Esophagus squamous epithelium (tissue), 5 donors: ENCODE data around the gene ANKRD29. TPM values are rescaled to one million over a fixed set of nuclear protein-coding genes. Genes with fewer than 3 reads are reported as not detected.

Experiments
- DNase-seq: peaks from one replicate; lab custom pipeline; 2025; lab: John Stamatoyannopoulos, UW
- H3K27ac ChIP-seq, 4 donors: fragments of 200-600 bp; sonication (generic); one replicate each; pipeline ENCODE4 v1.5.1; 2016 to 2019; ENCODE audit warnings: mild to moderate bottlenecking in 1 of 4
- H3K27me3 ChIP-seq, 4 donors: fragments of 200-600 bp; sonication (generic); 1 replicate in 3 of 4; 2 replicates in 1 of 4; pipeline versions ENCODE4 v1.5.1 to v1.6.0; 2017 to 2021; ENCODE audit warnings: antibody characterized with exemption in 1 of 4
- H3K36me3 ChIP-seq, 3 donors: fragments of 200-600 bp; sonication (generic); one replicate each; pipeline ENCODE4 v1.5.1; 2016 to 2019
- H3K4me1 ChIP-seq, 3 donors: fragments of 200-600 bp; sonication (generic); one replicate each; pipeline ENCODE4 v1.5.1; 2017 to 2019
- H3K4me3 ChIP-seq, 4 donors: fragments of 200-600 bp; sonication (generic); 1 replicate in 3 of 4; 2 replicates in 1 of 4; pipeline ENCODE4 v1.5.1; 2016 to 2019; ENCODE audit warnings: mild to moderate bottlenecking in 2 of 4, moderate library complexity in 1 of 4
- H3K9me3 ChIP-seq, 3 donors: fragments of 200-600 bp; sonication (generic); one replicate each; pipeline ENCODE4 v1.5.1; 2016 to 2019
- CTCF ChIP-seq, 6 experiments: fragments of 450-650 bp in 4 of 6; fragments of 200-600 bp in 2 of 6; sonication (generic) in 2 of 6; IDR thresholded peaks; one replicate each; pipeline ENCODE4 v1.5.1; 2016 to 2019; ENCODE audit warnings: antibody characterized with exemption in 6 of 6, mild to moderate bottlenecking in 4 of 6, moderate library complexity in 4 of 6
- POLR2A ChIP-seq, 4 donors: fragments of 450-650 bp; IDR thresholded peaks; one replicate each; pipeline ENCODE4 v1.6.1; 2017; ENCODE audit warnings: antibody characterized with exemption in 4 of 4, mild to moderate bottlenecking in 4 of 4, moderate library complexity in 3 of 4
- WGBS, 2 donors: methylation state at CpG; one replicate each; pipeline ENCODE4 v1.1.5; 2018; 5-methylcytosine and 5-hydroxymethylcytosine counted together
- intact Hi-C: fragments of 100-400 bp; cut with DNase I; formaldehyde crosslinking; loops from one replicate; pipeline ENCODE4 v1.15.0; 2022
- total RNA-seq, 4 donors: library from RNA; depleted of rRNA; stranded (reverse); fragments of >200 nt; gene quantifications; one replicate each; pipeline ENCODE4 v1.1.0, GENCODE V29; 2016
- donor health status: DM: yes; HTN: yes; CAD: no.

ANKRD29 gene
- total RNA-seq, 4 donors from 2014 or later, result 2.9 to 10.8 (median 9.2) TPM

DNA sequence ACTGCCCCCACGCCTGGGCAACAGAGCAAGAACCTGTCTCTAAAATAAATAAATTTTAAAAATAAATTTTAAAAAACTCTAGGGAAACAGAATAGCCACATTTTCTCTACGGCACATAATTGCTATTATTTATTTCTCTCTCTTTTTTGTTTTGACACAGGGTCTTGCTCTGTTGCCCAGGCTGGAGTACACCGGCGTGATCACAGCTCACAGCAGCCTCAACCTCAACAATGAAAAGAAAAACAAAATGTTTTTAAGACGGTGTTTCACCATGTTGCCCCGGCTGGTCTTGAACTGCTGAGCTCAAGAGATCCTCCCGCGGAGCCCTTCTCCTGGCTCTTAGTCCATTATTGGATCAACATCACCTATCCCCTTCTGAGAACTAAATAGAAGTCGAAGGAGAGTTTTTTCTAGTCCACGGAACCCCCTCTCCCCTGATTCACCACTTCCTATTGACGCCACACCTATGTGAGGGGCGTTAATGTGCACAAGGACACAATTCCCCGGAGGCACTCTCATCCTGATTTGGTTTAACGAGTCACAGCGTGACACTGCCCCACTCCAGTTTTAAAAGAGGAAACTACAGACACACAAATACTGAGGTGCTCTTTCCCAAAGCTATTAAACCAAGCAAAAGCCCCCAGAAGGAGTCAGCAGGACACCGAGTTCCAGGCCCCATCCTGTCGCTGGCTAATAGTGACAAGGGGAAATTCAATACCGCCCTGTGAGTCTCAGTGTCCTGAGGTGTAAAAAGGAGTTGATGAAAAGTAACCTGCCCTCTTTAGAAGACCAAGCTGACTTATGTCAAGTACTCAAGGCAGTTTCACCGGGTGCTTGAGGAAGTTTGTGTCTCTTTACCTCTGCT, 77.5 kb downstream of the ANKRD29 start:
- Histone ChIP-seq H3K4me3 (peak overlapping the region; percentile 87 to 92 (median 89)), H3K27ac (peak overlapping the region; percentile 97 to 100 (median 99)), H3K4me1 (peaks cover 29 to 69% (median 32%) of the 10 kb centered on the region in 3 donors), H3K36me3 (no peaks in the 10 kb centered on the region), H3K9me3 (no peaks in the 10 kb centered on the region), H3K27me3 (no peaks in the 10 kb centered on the region)
- DNase-seq, result no peak
- TF ChIP-seq POLR2A (IDR thresholded peaks at IDR 0.05) (peak in 1 of 4 donors; percentile 23), CTCF (IDR thresholded peaks at IDR 0.05) (no peak)
- intact Hi-C loops, result no loop called here
- WGBS, 2 donors, result 28% methylated on average over 19 of the region's 19 CpGs

DNA sequence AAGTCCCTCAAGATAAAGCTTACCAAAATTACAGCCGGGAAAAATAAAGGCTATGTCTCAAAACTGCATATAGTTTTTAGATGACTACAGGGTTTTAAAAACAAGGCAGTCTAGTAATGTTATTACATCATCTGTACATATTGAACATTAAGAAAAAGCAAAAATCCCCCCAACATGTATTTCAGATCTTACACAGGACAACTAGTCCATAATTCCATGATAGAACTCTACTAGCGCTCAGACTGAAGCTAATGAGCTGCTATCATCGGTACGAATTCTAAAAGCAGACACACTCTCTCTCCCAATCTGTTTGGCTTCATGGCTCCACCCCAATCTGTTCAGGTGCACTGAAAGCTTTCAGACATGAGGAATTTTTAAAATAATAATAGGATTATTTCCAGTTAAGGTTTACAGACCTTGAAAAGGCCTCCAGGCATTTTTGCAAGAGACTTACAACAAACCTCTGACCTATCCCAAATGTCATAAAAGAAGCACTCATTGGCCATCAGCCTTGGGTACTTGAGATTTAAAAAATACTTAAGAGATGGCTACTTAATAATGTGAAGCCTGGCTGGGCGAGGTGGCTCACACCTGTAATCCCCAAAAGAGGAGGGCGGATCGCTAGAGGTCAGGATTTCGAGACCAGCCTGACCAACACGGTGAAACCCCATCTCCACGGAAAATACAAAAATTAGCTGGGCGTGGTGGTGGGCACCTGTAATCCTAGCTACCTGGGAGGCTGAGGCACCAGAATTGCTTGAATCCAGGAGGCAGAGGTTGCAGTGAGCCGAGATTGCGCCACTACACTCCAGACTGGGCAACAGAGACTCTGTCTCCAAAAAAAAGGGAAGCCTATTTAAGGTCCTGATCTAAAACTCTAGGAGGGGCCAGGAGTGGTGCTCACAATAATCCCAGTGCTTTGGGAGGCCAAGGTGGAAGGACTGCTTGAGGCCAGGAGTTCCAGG, 78.4 kb downstream of the ANKRD29 start:
- peaks cover 33 to 76% (median 38%) of the 10 kb centered on the region in 3 donors for H3K4me1 ChIP-seq
- 80 to 87% methylated on average over 11 to 13 of the region's 13 CpGs for WGBS, 2 donors
- no peaks in the 10 kb centered on the region for H3K36me3 ChIP-seq
- no peak for DNase-seq
- no peaks in the 10 kb centered on the region for H3K9me3 ChIP-seq
- TF ChIP-seq POLR2A (IDR thresholded peaks at IDR 0.05) (no peak), CTCF (IDR thresholded peaks at IDR 0.05) (no peak)
- H3K27me3 ChIP-seq, result no peaks in the 10 kb centered on the region
- intact Hi-C loops, result no loop called here
- H3K4me3 ChIP-seq, result peak overlapping the region; percentile 87 to 92 (median 89)
- peak overlapping the region; percentile 97 to 100 (median 99) for H3K27ac ChIP-seq

DNA sequence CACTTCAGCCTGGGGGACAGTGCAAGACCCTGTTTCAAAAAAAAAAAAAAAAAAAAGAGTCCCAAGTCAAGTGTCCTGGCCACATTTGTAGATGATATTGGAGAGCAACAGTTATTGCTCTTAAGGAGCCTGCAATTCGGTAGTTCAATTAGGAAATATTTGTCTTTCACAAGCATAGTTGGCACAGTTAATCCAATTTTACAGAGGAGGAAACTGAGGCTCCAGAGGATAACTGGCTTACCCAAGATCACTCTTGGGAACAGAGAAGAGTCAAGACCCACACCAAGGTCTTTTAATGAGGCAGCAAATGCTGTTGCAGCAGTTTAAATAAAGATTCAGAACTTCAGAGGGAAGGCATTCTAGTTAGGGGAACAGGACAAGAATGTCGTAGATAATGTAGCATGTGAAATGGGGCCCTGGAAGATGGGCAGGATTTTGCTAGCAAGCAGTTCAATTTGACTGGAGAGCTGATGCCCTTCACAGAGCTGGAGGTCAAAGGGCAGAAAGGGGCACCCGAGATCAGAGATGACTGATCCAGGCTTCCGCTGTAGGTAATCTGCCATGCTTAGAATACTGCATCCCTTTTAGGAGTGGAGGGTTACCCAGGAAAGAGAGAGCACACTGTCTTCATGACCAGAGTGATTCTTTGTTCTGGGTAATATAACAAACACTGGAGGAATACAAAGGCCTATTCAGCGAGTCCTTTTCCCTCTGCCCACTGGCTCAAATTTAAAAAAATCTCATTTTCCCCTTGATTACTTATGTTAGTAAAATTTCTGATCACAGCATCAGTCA, 79.4 kb downstream of the ANKRD29 start:
- Histone ChIP-seq H3K4me3 (no peak overlapping the region), H3K4me1 (peaks cover 33 to 80% (median 48%) of the 10 kb centered on the region in 3 donors), H3K27me3 (no peaks in the 10 kb centered on the region), H3K9me3 (no peaks in the 10 kb centered on the region), H3K27ac (peak overlapping the region in 1 of 4 donors; percentile 99), H3K36me3 (no peaks in the 10 kb centered on the region)
- 85 to 87% methylated on average over 5 of the region's 5 CpGs for WGBS, 2 donors
- intact Hi-C loops, result no loop called here
- TF ChIP-seq POLR2A (IDR thresholded peaks at IDR 0.05) (no peak), CTCF (IDR thresholded peaks at IDR 0.05) (no peak)
- DNase-seq, result no peak

GRCh38 chr18:23580677-23581367, 81.9 kb downstream of the ANKRD29 start:
- TF ChIP-seq POLR2A (IDR thresholded peaks at IDR 0.05), result no peak
- 55 to 77% methylated on average over 4 to 6 of the region's 6 CpGs for WGBS, 2 donors
- Histone ChIP-seq H3K4me3 (no peak overlapping the region), H3K27ac (peak overlapping the region; percentile 32 to 76 (median 54)), H3K36me3 (peaks cover 0 to 19% (median 0%) of the 10 kb centered on the region in 3 donors), H3K9me3 (no peaks in the 10 kb centered on the region), H3K27me3 (no peaks in the 10 kb centered on the region), H3K4me1 (peaks cover 33 to 75% (median 48%) of the 10 kb centered on the region in 3 donors)
- intact Hi-C loops, result no loop called here
- DNase-seq, result no peak
